ENCODE measurements around the gene STMN1.

DNA sequence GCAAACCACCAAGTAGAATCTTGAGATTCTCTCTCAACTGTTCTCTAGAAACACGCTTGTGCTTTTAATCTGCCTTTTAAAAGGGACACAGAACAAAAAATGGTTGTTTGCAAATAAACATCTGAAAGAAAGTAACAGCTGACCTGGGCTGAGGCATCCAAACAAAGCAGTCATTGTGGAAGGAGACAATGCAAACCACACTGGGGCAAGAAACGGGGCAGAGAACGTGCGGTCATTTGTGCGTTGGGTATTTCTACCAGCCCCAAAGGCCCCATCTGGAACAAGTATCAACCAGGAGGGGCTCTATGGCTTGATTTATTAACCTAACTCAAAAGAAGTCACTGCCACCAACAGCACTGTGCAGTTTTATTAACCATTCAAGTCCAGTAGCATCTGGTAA is 6.0 kb downstream of the STMN1 start:
- TF ChIP-seq, protein P1, sequence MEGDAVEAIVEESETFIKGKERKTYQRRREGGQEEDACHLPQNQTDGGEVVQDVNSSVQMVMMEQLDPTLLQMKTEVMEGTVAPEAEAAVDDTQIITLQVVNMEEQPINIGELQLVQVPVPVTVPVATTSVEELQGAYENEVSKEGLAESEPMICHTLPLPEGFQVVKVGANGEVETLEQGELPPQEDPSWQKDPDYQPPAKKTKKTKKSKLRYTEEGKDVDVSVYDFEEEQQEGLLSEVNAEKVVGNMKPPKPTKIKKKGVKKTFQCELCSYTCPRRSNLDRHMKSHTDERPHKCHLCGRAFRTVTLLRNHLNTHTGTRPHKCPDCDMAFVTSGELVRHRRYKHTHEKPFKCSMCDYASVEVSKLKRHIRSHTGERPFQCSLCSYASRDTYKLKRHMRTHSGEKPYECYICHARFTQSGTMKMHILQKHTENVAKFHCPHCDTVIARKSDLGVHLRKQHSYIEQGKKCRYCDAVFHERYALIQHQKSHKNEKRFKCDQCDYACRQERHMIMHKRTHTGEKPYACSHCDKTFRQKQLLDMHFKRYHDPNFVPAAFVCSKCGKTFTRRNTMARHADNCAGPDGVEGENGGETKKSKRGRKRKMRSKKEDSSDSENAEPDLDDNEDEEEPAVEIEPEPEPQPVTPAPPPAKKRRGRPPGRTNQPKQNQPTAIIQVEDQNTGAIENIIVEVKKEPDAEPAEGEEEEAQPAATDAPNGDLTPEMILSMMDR (IDR thresholded peaks at IDR 0.05), result no peak
- no peak for TF ChIP-seq POLR2A (IDR thresholded peaks at IDR 0.05)
